ENCODE data around the gene TAGAP. TPM values are rescaled to one million over a fixed set of nuclear protein-coding genes. Genes with fewer than 3 reads are reported as not detected.

Gene TAGAP
- 17.1 TPM for total RNA-seq
- long read RNA-seq, transcript TAGAP-203 (10 exons, 3,887 nt): major isoform, 15 of 29 reads
- long read RNA-seq, partial matches to known transcripts: 3 of 29 reads
- long read RNA-seq, other reads (novel, unspliced or antisense): 11 of 29 reads

DNA sequence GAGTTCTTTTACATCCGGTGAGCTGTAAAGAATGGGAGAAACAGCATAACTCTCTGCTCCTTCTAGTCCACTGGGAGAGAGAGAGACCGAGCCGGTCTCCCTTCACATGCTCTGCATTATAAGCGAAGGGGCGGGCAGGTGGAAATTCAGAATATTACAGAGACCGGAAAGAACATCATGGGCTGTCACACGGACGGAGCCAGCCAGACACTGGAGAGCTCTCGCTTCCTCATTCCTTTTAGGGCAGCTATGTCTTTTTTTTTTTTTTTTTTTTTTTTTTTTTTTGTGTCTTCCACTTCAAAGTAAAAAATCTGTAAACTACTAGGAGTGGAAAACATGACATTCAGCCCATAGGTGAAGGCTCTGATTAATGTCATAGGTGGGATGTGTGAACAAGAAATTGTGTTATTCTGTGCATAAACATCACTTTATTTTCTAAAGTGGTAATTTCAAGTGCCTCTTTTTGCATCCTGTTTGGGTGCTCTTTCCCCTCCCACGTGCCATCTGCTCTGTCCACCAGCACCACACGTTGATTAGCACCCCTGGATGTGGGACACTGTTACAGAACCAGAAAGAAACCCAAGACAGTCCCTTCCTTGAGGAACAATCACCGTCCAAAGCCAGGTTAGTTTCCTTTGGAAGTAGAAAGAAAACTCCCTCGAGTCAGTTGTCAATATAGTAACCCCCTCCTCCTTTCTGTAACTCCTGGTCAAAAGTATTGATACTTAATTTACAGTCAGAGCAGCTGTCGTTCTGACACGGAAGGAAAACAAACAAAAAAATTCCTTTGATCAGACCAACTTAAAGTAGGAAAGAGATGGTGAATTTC lies at the start of gene TAGAP:
TSS of gene TAGAP (minus strand) at position 93 of the 829 bp plus-strand sequence. CDS start 845 bp downstream, outside the sequence.
- ATAC-seq (peak; percentile 81 to 86), DNase-seq (peak; percentile 86)
- peak within 1 kb of the TSS; percentile 47 for H3K4me3 ChIP-seq
- peaks cover 16% of the 10 kb centered on the region for H3K36me3 ChIP-seq
- H3K27me3 ChIP-seq (ENCODE audit: low read depth): no peaks in the 10 kb centered on the region
- TF ChIP-seq, protein P1, sequence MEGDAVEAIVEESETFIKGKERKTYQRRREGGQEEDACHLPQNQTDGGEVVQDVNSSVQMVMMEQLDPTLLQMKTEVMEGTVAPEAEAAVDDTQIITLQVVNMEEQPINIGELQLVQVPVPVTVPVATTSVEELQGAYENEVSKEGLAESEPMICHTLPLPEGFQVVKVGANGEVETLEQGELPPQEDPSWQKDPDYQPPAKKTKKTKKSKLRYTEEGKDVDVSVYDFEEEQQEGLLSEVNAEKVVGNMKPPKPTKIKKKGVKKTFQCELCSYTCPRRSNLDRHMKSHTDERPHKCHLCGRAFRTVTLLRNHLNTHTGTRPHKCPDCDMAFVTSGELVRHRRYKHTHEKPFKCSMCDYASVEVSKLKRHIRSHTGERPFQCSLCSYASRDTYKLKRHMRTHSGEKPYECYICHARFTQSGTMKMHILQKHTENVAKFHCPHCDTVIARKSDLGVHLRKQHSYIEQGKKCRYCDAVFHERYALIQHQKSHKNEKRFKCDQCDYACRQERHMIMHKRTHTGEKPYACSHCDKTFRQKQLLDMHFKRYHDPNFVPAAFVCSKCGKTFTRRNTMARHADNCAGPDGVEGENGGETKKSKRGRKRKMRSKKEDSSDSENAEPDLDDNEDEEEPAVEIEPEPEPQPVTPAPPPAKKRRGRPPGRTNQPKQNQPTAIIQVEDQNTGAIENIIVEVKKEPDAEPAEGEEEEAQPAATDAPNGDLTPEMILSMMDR (IDR thresholded peaks at IDR 0.05): no peak
- intact Hi-C loops (cut with DNase I): no loop called here
- H3K9me3 ChIP-seq: no peaks in the 10 kb centered on the region
- H3K4me1 ChIP-seq: peaks cover 37% of the 10 kb centered on the region
- peak within 1 kb of the TSS; percentile 78 for H3K27ac ChIP-seq

DNA sequence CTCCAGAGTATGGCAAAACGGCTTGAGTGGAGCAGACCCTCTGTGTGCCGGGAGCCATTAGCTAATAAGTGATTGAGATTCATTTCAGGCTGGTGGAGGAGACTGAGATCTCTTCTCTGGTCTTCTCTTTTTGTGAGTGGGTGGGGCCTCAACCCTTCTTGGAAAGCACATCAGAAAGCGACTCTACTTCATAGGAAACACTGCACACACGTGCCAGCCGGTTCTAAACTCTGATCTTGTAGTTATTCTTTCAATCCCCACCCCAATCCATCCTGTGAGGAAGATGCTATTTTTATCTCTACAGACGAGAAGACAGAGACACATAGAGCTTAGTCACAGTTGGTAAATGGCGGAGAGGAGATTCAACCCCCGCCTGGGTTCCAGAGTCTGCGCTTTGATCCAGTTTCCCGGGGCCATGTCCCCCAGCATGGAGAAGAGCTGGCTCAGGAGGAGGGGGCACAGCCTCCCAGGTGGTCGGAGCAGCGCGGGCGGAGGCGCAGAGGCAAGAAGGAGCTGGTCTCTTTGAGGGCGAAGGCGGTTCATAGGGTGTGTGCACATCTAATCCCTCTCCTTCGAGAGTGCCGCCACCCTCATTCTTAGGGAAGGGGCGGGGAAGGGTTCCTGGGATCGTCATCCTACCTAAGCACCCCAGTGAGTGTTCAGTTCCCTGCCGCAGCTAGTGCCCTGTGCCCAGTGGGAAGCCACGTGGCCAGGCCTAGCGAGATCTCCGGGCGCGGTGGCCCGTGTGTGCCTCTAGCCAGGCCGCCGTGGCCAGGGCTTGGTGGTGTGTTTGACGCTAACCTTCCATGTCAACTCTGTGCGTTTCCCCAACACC lies 49.0 kb upstream of the TAGAP start:
- no peaks in the 10 kb centered on the region for H3K36me3 ChIP-seq
- intact Hi-C loops (cut with DNase I): no loop called here
- no peaks in the 10 kb centered on the region for H3K9me3 ChIP-seq
- H3K27ac ChIP-seq: no peak overlapping the region
- ATAC-seq: peak in 1 of 2 donors; percentile 32
- peaks cover 8% of the 10 kb centered on the region for H3K4me1 ChIP-seq
- DNase-seq: no peak
- no peaks in the 10 kb centered on the region for H3K27me3 ChIP-seq (ENCODE audit: low read depth)
- TF ChIP-seq, protein P1 (IDR thresholded peaks at IDR 0.05): no peak
- H3K4me3 ChIP-seq: no peak overlapping the region

GRCh38 chr6:159092631-159093030 lies 47.8 kb upstream of the TAGAP start:
- no peaks in the 10 kb centered on the region for H3K4me1 ChIP-seq
- no peak overlapping the region for H3K27ac ChIP-seq
- H3K9me3 ChIP-seq: no peaks in the 10 kb centered on the region
- no peaks in the 10 kb centered on the region for H3K27me3 ChIP-seq (ENCODE audit: low read depth)
- H3K36me3 ChIP-seq: no peaks in the 10 kb centered on the region
- DNase-seq (no peak), ATAC-seq (peak; percentile 53 to 59)
- H3K4me3 ChIP-seq: no peak overlapping the region
- intact Hi-C loops (cut with DNase I): no loop called here
- TF ChIP-seq, protein P1 (IDR thresholded peaks at IDR 0.05): no peak

DNA sequence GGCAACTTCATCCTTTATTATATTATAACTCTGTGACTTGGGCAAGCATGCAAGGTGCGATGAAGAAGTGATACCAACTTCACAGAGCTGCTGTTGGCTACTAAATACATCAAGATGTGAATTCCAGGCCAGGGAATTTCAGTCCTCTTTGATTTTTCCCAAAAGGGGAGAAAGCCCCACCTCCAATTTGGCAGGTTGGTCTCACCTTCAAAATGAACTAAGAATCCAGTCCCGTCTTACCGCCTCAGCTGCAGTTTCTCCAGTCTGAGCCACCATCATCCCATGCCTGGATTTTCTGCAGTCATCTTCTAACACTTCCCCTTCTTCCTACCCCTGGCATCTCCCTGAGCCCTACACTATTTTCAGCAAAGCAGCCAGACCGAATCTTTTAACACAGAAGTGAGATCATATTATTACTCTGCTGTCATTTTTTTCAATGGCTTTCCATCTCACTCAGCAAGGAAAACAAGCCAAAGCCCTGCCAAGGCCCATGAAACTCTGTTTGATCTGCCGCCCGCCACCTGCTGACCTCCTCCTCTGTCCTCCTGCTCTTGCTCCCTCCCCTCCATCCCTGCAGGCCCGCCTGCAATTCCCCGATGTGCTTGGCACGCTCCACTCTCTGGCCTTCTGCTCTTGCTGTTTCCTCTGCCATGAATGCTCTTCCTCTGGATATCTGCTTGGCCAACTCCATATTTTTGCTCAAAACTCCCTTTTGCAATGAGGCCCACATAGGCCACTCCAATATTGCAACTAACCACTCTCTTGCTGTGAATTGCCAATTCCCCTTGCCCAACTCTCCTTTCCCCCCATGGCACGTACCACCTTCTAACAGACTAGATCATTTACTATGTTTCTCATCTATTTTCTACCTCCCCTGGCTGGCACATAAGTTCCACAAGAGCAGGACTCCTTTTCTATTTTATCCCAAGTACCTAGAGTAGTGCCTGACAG lies 46.0 kb upstream of the TAGAP start:
- intact Hi-C loops (cut with DNase I): no loop called here
- Histone ChIP-seq H3K9me3 (no peaks in the 10 kb centered on the region), H3K4me1 (no peaks in the 10 kb centered on the region), H3K4me3 (no peak overlapping the region), H3K27me3 (ENCODE audit: low read depth) (no peaks in the 10 kb centered on the region), H3K27ac (no peak overlapping the region), H3K36me3 (no peaks in the 10 kb centered on the region)
- ATAC-seq: no peak
- TF ChIP-seq, protein P1 (IDR thresholded peaks at IDR 0.05): no peak
- no peak for DNase-seq
